Peyer's patch (tissue), 4 donors: ENCODE measurements around the gene TMPRSS13.

ENCODE experiments used
- POLR2A ChIP-seq, 2 donors: fragments of 450-650 bp; IDR thresholded peaks; one replicate each; pipeline ENCODE4 v1.5.1; 2017; ENCODE audit warnings: antibody characterized with exemption in 2 of 2, mild to moderate bottlenecking in 2 of 2, moderate library complexity in 2 of 2
- TF ChIP-seq, protein P1 (sequence below), 6 experiments: fragments of 450-650 bp in 4 of 6; fragments of 200-600 bp in 2 of 6; sonication (generic) in 1 of 6; IDR thresholded peaks; one replicate each; pipeline ENCODE4 v1.5.1; 2017 to 2019; ENCODE audit warnings: antibody characterized with exemption in 6 of 6, mild to moderate bottlenecking in 3 of 6, moderate library complexity in 1 of 6

GRCh38 chr11:117874253-117874909 is 54.8 kb downstream of the TMPRSS13 start:
- TF ChIP-seq POLR2A (IDR thresholded peaks at IDR 0.05), result no peak
- TF ChIP-seq, protein P1, sequence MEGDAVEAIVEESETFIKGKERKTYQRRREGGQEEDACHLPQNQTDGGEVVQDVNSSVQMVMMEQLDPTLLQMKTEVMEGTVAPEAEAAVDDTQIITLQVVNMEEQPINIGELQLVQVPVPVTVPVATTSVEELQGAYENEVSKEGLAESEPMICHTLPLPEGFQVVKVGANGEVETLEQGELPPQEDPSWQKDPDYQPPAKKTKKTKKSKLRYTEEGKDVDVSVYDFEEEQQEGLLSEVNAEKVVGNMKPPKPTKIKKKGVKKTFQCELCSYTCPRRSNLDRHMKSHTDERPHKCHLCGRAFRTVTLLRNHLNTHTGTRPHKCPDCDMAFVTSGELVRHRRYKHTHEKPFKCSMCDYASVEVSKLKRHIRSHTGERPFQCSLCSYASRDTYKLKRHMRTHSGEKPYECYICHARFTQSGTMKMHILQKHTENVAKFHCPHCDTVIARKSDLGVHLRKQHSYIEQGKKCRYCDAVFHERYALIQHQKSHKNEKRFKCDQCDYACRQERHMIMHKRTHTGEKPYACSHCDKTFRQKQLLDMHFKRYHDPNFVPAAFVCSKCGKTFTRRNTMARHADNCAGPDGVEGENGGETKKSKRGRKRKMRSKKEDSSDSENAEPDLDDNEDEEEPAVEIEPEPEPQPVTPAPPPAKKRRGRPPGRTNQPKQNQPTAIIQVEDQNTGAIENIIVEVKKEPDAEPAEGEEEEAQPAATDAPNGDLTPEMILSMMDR (IDR thresholded peaks at IDR 0.05), result no peak
